HG03460 (cell line): Measurements from ENCODE around the gene ARHGDIB.

Experiments
- ATAC-seq: cut with Tn5 transposase; IDR thresholded peaks from one replicate; pipeline ENCODE4 v1.9.1; 2021; ENCODE audit not compliant: unreplicated experiment

Gene ARHGDIB

GRCh38 chr12:14901228-14901562 is 60.2 kb downstream of the ARHGDIB start:
- ATAC-seq: no peak

DNA sequence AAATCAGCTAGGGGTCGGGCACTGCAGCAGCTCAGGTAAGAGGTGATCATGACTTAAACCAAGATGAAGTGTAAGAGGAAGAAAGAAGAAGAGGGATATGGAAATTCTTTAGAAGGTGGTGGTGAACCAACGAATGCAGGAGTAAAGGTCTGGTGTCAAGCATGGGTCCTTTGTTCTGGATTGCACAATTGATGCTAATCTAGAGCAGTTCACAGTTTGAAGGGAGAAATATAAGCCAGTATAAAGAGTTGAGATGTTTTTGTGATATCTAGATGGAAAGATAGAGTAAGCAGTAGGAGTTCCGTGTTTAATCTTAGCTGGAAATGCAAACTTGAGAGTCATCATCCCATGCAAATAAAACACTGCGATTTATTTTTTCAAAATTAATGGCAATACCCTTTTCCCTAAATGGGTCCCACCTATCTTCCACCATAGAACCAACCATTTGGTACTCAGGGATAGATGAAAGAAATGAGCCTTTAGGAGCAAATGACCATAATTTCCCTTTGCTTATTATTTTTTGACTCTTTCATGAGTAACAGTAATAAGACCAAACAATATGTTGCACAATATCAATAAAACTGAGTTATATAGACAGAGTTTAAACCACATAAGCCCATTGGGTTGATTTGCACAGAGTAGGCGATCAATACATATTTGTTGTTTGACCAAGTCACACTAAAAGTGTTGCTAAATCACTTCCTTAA is 60.7 kb downstream of the ARHGDIB start:
- no peak for ATAC-seq

DNA sequence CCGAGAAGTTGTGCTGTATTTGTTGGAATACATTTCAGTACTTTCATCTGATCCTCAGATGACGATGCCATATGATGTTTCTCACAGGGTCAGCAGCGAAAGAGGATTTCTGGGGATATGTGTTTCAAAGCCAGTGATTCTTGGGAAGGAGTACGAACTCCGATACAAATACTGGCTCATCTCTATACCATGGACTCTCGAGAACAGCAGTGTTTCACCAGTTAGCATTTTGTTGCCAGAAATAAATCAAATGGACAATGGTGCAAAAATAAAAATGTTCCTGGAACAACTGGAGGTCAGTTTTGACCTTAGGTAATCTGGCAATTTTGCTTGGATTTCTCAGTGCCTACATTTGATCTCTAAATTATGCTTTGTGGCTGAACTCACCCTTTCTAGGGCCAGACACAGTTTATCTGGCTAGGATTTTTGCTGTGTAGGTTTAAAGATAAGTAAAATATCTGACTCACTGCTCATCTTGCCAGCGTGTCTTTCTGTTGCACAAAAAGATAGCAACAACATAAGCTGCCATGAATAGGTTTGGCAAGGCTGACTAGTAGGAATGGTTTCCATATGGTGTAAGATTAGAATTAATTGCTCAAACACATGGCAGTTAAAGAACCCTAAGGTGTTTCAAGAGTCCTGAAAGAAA is 64.8 kb downstream of the ARHGDIB start:
- ATAC-seq: no peak

- no peak for ATAC-seq
Observed at GRCh38 chr12:14893506-14894250, 67.7 kb downstream of the ARHGDIB start.

DNA sequence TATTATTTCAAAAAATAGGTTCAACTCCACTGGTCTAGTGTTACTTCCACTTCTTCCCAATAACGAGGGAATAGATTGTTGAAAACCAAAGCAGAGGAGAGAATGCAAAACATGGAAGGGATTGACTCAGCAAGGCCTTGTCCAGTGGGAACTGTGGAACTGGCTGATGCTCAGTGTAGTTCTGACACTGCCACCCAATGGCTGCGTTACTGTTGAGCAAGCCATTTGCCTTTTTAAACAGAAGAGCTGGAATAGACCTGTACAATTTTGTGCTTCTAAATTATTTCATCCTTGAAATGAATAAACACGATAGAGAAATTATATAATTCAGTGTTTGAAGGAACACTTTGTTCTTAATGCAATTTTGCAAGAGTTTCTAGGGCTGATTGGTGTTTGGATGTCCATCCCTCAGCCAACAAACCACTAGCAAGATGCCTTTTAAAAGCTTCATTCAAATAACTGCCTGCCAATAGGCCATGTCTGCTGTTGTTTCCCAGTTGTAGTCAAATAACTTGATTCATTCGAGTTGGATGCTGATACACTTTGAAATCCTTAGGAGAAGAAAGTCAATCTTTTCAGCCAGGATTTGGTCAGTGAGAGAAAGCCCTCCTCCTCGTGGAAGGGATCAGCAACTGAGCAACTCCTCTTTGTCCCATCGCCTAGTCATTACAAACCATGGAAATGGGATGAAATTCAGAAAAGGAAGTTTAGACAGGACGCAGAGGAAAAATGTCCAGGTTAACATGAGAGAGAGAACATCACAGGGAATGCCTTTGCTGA is 68.5 kb downstream of the ARHGDIB start:
- no peak for ATAC-seq
